Measurements from ENCODE around the gene MLXIPL. TPM values are rescaled to one million over a fixed set of nuclear protein-coding genes. Genes with fewer than 3 reads are reported as not detected.

MLXIPL gene
- total and polyA plus RNA-seq, 4 donors = 50.3 to 384 (median 232) TPM

DNA sequence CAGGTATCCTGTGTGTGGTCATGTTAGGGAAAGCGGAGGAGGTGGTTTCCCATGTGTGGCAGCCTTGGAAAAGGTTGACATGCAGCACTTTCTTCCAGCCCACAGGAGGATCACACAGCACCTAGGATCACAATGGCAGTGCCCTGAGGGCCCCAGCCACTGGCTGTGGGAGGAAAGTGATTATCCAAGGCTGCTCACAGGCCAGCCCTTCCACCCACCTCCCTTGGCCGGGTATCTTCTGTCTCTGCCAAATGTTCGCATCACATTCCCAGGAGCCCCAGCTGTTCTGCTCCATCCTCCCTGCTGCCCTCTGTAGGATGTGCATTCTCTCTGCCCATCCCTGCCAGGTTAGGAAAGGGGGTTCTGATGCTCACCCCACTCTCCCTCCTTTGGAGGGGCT is 2.5 kb upstream of the MLXIPL start:
- H3K36me3 ChIP-seq (ENCODE audit: control insufficient read depth in 4 of 4, insufficient read depth in 3 of 4, low read depth in 1 of 4, low read length in 3 of 4) = no peaks in the 10 kb centered on the region
- no peaks in the 10 kb centered on the region for H3K9me3 ChIP-seq (ENCODE audit: control insufficient read depth in 4 of 4, low read length in 3 of 4)
- WGBS = 38% methylated on average over 3 of the region's 3 CpGs
- H3K4me1 ChIP-seq (ENCODE audit: control insufficient read depth in 4 of 4, insufficient read depth in 4 of 4, low read length in 3 of 4) = peaks cover 0 to 20% (median 6%) of the 10 kb centered on the region in 4 donors
- H3K4me3 ChIP-seq (ENCODE audit: low read depth in 1 of 3, low read length in 3 of 3) = no peak overlapping the region
- H3K27me3 ChIP-seq (ENCODE audit: control insufficient read depth in 4 of 4, insufficient read depth in 4 of 4, low read length in 3 of 4) = no peaks in the 10 kb centered on the region
- no peak overlapping the region for H3K9ac ChIP-seq (ENCODE audit: low read depth in 1 of 2, low read length in 2 of 2)
- TF ChIP-seq RAD21 (IDR thresholded peaks at IDR 0.05) (peak; percentile 18 to 25), SP1 (IDR thresholded peaks at IDR 0.05) (no peak), HNF4G (IDR thresholded peaks at IDR 0.05) (no peak), GABPA (IDR thresholded peaks at IDR 0.05 in 1 of 2, conservative IDR thresholded peaks at IDR 0.05 in 1 of 2) (no peak)
- TF ChIP-seq, protein P1, sequence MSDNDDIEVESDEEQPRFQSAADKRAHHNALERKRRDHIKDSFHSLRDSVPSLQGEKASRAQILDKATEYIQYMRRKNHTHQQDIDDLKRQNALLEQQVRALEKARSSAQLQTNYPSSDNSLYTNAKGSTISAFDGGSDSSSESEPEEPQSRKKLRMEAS (IDR thresholded peaks at IDR 0.05) = no peak
- no peak for DNase-seq (ENCODE audit: low spot score)
- H3K27ac ChIP-seq (ENCODE audit: low read depth in 1 of 2, low read length in 2 of 2) = no peak overlapping the region

DNA sequence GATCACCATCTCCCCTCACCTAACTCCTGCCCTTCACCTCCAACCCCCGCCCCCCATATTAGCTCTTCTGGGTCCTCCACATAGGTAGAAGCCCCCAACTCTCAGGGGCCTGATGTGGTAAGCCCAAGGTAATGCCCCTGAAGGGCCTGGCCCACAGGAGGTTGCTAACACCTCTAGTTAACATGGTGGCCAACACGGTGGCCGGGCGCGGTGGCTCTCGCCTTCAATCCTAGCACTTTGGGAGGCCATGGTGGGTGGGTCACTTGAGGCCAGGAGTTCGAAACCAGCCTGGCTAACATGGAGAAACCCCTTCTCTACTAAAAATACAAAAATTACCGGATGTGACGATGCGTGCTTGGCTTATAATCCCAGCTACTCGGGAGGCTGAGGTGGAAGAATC is 954 bp upstream of the MLXIPL start:
- H3K27me3 ChIP-seq (ENCODE audit: control insufficient read depth in 4 of 4, insufficient read depth in 4 of 4, low read length in 3 of 4) = no peaks in the 10 kb centered on the region

DNA sequence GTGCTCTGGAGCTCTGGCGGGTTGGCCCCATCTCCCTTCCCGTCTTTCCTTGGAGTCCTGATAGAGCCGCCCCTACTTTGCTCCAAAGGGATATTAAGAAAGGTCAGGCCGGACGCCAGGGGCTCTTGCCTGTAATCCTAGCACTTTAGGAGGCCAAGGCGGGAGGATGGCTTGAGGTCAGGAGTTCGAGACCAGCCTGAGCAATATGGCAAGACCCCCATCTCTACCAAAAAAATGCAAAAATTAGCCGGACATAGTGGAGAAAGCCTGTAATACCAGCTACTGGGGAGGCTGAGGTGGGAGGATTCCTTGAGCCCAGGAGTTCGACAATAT is 313 bp upstream of the MLXIPL start:
- Histone ChIP-seq H3K4me1 (ENCODE audit: control insufficient read depth in 4 of 4, insufficient read depth in 4 of 4, low read length in 3 of 4) (peaks cover 0 to 31% (median 16%) of the 10 kb centered on the region in 4 donors), H3K4me3 (ENCODE audit: low read depth in 1 of 3, low read length in 3 of 3) (peak overlapping the region in 1 of 3 donors; percentile 91), H3K9ac (ENCODE audit: low read depth in 1 of 2, low read length in 2 of 2) (no peak overlapping the region), H3K27ac (ENCODE audit: low read depth in 1 of 2, low read length in 2 of 2) (no peak overlapping the region), H3K27me3 (ENCODE audit: control insufficient read depth in 4 of 4, insufficient read depth in 4 of 4, low read length in 3 of 4) (no peaks in the 10 kb centered on the region), H3K9me3 (ENCODE audit: control insufficient read depth in 4 of 4, low read length in 3 of 4) (no peaks in the 10 kb centered on the region), H3K36me3 (ENCODE audit: control insufficient read depth in 4 of 4, insufficient read depth in 3 of 4, low read depth in 1 of 4, low read length in 3 of 4) (no peaks in the 10 kb centered on the region)
- DNase-seq (ENCODE audit: low spot score) = no peak
- WGBS = 37% methylated on average over 9 of the region's 9 CpGs
- TF ChIP-seq, protein P2, sequence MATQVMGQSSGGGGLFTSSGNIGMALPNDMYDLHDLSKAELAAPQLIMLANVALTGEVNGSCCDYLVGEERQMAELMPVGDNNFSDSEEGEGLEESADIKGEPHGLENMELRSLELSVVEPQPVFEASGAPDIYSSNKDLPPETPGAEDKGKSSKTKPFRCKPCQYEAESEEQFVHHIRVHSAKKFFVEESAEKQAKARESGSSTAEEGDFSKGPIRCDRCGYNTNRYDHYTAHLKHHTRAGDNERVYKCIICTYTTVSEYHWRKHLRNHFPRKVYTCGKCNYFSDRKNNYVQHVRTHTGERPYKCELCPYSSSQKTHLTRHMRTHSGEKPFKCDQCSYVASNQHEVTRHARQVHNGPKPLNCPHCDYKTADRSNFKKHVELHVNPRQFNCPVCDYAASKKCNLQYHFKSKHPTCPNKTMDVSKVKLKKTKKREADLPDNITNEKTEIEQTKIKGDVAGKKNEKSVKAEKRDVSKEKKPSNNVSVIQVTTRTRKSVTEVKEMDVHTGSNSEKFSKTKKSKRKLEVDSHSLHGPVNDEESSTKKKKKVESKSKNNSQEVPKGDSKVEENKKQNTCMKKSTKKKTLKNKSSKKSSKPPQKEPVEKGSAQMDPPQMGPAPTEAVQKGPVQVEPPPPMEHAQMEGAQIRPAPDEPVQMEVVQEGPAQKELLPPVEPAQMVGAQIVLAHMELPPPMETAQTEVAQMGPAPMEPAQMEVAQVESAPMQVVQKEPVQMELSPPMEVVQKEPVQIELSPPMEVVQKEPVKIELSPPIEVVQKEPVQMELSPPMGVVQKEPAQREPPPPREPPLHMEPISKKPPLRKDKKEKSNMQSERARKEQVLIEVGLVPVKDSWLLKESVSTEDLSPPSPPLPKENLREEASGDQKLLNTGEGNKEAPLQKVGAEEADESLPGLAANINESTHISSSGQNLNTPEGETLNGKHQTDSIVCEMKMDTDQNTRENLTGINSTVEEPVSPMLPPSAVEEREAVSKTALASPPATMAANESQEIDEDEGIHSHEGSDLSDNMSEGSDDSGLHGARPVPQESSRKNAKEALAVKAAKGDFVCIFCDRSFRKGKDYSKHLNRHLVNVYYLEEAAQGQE (IDR thresholded peaks at IDR 0.05) = no peak
- TF ChIP-seq, protein P1 (IDR thresholded peaks at IDR 0.05) = no peak
- no peak for TF ChIP-seq RAD21 (IDR thresholded peaks at IDR 0.05)
- TF ChIP-seq, protein P3, sequence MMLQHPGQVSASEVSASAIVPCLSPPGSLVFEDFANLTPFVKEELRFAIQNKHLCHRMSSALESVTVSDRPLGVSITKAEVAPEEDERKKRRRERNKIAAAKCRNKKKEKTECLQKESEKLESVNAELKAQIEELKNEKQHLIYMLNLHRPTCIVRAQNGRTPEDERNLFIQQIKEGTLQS (IDR thresholded peaks at IDR 0.05) = no peak
- no peak for TF ChIP-seq SP1 (IDR thresholded peaks at IDR 0.05)
- no peak for TF ChIP-seq NR2F2 (IDR thresholded peaks at IDR 0.05)
- TF ChIP-seq FOXA1 (IDR thresholded peaks at IDR 0.05) = no peak
- no peak for TF ChIP-seq JUND (IDR thresholded peaks at IDR 0.05)
- TF ChIP-seq, protein P4, sequence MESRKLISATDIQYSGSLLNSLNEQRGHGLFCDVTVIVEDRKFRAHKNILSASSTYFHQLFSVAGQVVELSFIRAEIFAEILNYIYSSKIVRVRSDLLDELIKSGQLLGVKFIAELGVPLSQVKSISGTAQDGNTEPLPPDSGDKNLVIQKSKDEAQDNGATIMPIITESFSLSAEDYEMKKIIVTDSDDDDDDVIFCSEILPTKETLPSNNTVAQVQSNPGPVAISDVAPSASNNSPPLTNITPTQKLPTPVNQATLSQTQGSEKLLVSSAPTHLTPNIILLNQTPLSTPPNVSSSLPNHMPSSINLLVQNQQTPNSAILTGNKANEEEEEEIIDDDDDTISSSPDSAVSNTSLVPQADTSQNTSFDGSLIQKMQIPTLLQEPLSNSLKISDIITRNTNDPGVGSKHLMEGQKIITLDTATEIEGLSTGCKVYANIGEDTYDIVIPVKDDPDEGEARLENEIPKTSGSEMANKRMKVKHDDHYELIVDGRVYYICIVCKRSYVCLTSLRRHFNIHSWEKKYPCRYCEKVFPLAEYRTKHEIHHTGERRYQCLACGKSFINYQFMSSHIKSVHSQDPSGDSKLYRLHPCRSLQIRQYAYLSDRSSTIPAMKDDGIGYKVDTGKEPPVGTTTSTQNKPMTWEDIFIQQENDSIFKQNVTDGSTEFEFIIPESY (IDR thresholded peaks at IDR 0.05) = no peak
- no peak for TF ChIP-seq EGR1 (IDR thresholded peaks at IDR 0.05; ENCODE audit: low read depth in 2 of 2)
- no peak for TF ChIP-seq YY1 (IDR thresholded peaks at IDR 0.05)
- TF ChIP-seq, protein P5, sequence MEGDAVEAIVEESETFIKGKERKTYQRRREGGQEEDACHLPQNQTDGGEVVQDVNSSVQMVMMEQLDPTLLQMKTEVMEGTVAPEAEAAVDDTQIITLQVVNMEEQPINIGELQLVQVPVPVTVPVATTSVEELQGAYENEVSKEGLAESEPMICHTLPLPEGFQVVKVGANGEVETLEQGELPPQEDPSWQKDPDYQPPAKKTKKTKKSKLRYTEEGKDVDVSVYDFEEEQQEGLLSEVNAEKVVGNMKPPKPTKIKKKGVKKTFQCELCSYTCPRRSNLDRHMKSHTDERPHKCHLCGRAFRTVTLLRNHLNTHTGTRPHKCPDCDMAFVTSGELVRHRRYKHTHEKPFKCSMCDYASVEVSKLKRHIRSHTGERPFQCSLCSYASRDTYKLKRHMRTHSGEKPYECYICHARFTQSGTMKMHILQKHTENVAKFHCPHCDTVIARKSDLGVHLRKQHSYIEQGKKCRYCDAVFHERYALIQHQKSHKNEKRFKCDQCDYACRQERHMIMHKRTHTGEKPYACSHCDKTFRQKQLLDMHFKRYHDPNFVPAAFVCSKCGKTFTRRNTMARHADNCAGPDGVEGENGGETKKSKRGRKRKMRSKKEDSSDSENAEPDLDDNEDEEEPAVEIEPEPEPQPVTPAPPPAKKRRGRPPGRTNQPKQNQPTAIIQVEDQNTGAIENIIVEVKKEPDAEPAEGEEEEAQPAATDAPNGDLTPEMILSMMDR (IDR thresholded peaks at IDR 0.05; ENCODE audit: low read depth, low read length, missing input control) = no peak
- no peak for TF ChIP-seq GABPA (IDR thresholded peaks at IDR 0.05 in 1 of 2, conservative IDR thresholded peaks at IDR 0.05 in 1 of 2)
- TF ChIP-seq HNF4A (conservative IDR thresholded peaks at IDR 0.05) = no peak
- no peak for TF ChIP-seq RXRA (IDR thresholded peaks at IDR 0.05)
- TF ChIP-seq TAF1 (conservative IDR thresholded peaks at IDR 0.05) = no peak
- no peak for TF ChIP-seq HNF4G (IDR thresholded peaks at IDR 0.05)

More for the DNA sequence above, 954 bp upstream of the MLXIPL start:
- H3K9me3 ChIP-seq (ENCODE audit: control insufficient read depth in 4 of 4, low read length in 3 of 4) = no peaks in the 10 kb centered on the region
- H3K4me3 ChIP-seq (ENCODE audit: low read depth in 1 of 3, low read length in 3 of 3) = no peak overlapping the region
- no peak for DNase-seq (ENCODE audit: low spot score)
- TF ChIP-seq RXRA (IDR thresholded peaks at IDR 0.05) (no peak), YY1 (IDR thresholded peaks at IDR 0.05) (no peak)
- H3K27ac ChIP-seq (ENCODE audit: low read depth in 1 of 2, low read length in 2 of 2) = no peak overlapping the region
- no peak overlapping the region for H3K9ac ChIP-seq (ENCODE audit: low read depth in 1 of 2, low read length in 2 of 2)
- H3K36me3 ChIP-seq (ENCODE audit: control insufficient read depth in 4 of 4, insufficient read depth in 3 of 4, low read depth in 1 of 4, low read length in 3 of 4) = no peaks in the 10 kb centered on the region
- H3K4me1 ChIP-seq (ENCODE audit: control insufficient read depth in 4 of 4, insufficient read depth in 4 of 4, low read length in 3 of 4) = peaks cover 0 to 29% (median 15%) of the 10 kb centered on the region in 4 donors
- WGBS = 95% methylated on average over 11 of the region's 11 CpGs

Measured in liver (tissue), 9 donors.